Measurements from ENCODE around the gene SOX8. TPM values are rescaled to one million over a fixed set of nuclear protein-coding genes. Genes with fewer than 3 reads are reported as not detected.

The SOX8 gene
- total RNA-seq, 6 experiments from 2014 or later: 0.05 to 0.07 TPM; not detected in 4

GRCh38 chr16:971981-972315, 9.6 kb upstream of the SOX8 start:
- H3K9me3 Mint-ChIP-seq: peaks cover 4% of the 10 kb centered on the region; the same call in 1 of the 2 replicates
- H3K27me3 Mint-ChIP-seq (ENCODE audit: insufficient read depth): peaks cover 22% of the 10 kb centered on the region
- DNase-seq: no peak
- TF ChIP-seq CTCF (IDR thresholded peaks at IDR 0.05): no peak
- H3K4me1 Mint-ChIP-seq (ENCODE audit: low read depth): peaks cover 7% of the 10 kb centered on the region; the same call in 1 of the 2 replicates
- H3K4me3 Mint-ChIP-seq: no peak overlapping the region
- no peak overlapping the region for H3K27ac Mint-ChIP-seq
- H3K36me3 Mint-ChIP-seq (ENCODE audit: low read depth): peaks cover 15% of the 10 kb centered on the region

- no peak for DNase-seq
- H3K27me3 Mint-ChIP-seq (ENCODE audit: insufficient read depth): peaks cover 22% of the 10 kb centered on the region
- H3K9me3 Mint-ChIP-seq: peaks cover 4% of the 10 kb centered on the region; the same call in 1 of the 2 replicates
- H3K4me3 Mint-ChIP-seq: no peak overlapping the region
- H3K4me1 Mint-ChIP-seq (ENCODE audit: low read depth): peaks cover 7% of the 10 kb centered on the region; the same call in 1 of the 2 replicates
- TF ChIP-seq CTCF (IDR thresholded peaks at IDR 0.05): no peak
- H3K27ac Mint-ChIP-seq: no peak overlapping the region
- peaks cover 11% of the 10 kb centered on the region for H3K36me3 Mint-ChIP-seq (ENCODE audit: low read depth)
Measured at GRCh38 chr16:972316-973002, 9.1 kb upstream of the SOX8 start.

- Mint-ChIP-seq H3K27ac (no peak overlapping the region), H3K36me3 (ENCODE audit: low read depth) (peaks cover 5% of the 10 kb centered on the region; the same call in 1 of the 2 replicates), H3K27me3 (ENCODE audit: insufficient read depth) (peaks cover 27% of the 10 kb centered on the region), H3K9me3 (peaks cover 4% of the 10 kb centered on the region; the same call in 1 of the 2 replicates), H3K4me1 (ENCODE audit: low read depth) (peaks cover 5% of the 10 kb centered on the region; the same call in 1 of the 2 replicates), H3K4me3 (no peak overlapping the region)
- no peak for DNase-seq
- TF ChIP-seq CTCF (IDR thresholded peaks at IDR 0.05): no peak
Measured at GRCh38 chr16:973366-973765, 8.2 kb upstream of the SOX8 start.

- Mint-ChIP-seq H3K4me3 (no peak overlapping the region), H3K27ac (no peak overlapping the region), H3K4me1 (ENCODE audit: low read depth) (no peaks in the 10 kb centered on the region), H3K27me3 (ENCODE audit: insufficient read depth) (peaks cover 28% of the 10 kb centered on the region), H3K36me3 (ENCODE audit: low read depth) (no peaks in the 10 kb centered on the region), H3K9me3 (peaks cover 4% of the 10 kb centered on the region; the same call in 1 of the 2 replicates)
- TF ChIP-seq CTCF (IDR thresholded peaks at IDR 0.05): no peak
- DNase-seq: no peak
Measured at GRCh38 chr16:974001-974601, 7.5 kb upstream of the SOX8 start.

GRCh38 chr16:974611-975261, 6.8 kb upstream of the SOX8 start:
- Mint-ChIP-seq H3K27ac (no peak overlapping the region), H3K4me1 (ENCODE audit: low read depth) (no peaks in the 10 kb centered on the region), H3K4me3 (no peak overlapping the region), H3K27me3 (ENCODE audit: insufficient read depth) (peaks cover 28% of the 10 kb centered on the region), H3K36me3 (ENCODE audit: low read depth) (no peaks in the 10 kb centered on the region), H3K9me3 (peaks cover 4% of the 10 kb centered on the region; the same call in 1 of the 2 replicates)
- no peak for TF ChIP-seq CTCF (IDR thresholded peaks at IDR 0.05)
- no peak for DNase-seq

Measured in HFFc6 (cell line).